WTC11 (cell line): ENCODE measurements around the gene NOS1. TPM values are rescaled to one million over a fixed set of nuclear protein-coding genes. Genes with fewer than 3 reads are reported as not detected.

Source experiments
- ATAC-seq: fragments of 200-7000 bp; cut with Tn5 transposase; 2 replicates; pipeline ENCODE4 v1.10.0; 2021; ENCODE audit warnings: mild to moderate bottlenecking, moderate library complexity
- CTCF ChIA-PET: fragments of 300-600 bp; sonication (Branson Sonifier 250); formaldehyde crosslinking; loops from one replicate; lab custom pipeline; 2021; ENCODE audit warnings: antibody characterized with exemption; lab: Charles Lee
- POLR2A ChIA-PET: fragments of 350-600 bp; sonication (Branson Sonifier 250); formaldehyde crosslinking; loops from one replicate; lab custom pipeline; 2021; ENCODE audit warnings: antibody characterized with exemption; lab: Charles Lee
- DNase-seq: peaks from one replicate; pipeline ENCODE4 v3.0.0; 2021; ENCODE audit warnings: low spot score
- H3K27ac Mint-ChIP-seq: 2 replicates; pipeline ENCODE4 v1.8.0; 2021; ENCODE audit warnings: mixed read lengths
- H3K27me3 Mint-ChIP-seq: 2 replicates; pipeline ENCODE4 v1.8.0; 2021; ENCODE audit warnings: low read depth, mild to moderate bottlenecking, moderate library complexity, mixed read lengths
- H3K36me3 Mint-ChIP-seq: 2 replicates; pipeline ENCODE4 v1.8.0; 2021; ENCODE audit warnings: mixed read lengths
- H3K4me1 Mint-ChIP-seq: 2 replicates; pipeline ENCODE4 v1.8.0; 2022; ENCODE audit warnings: mixed read lengths
- H3K4me3 Mint-ChIP-seq: 2 replicates; pipeline ENCODE4 v1.8.0; 2021; ENCODE audit warnings: mild to moderate bottlenecking, moderate library complexity, mixed read lengths
- H3K9me3 Mint-ChIP-seq: 2 replicates; pipeline ENCODE4 v1.8.0; 2021; ENCODE audit warnings: mixed read lengths
- ATF1 ChIP-seq: sonication (generic); formaldehyde crosslinking; IDR thresholded peaks from 2 replicates; pipeline ENCODE4 v1.8.1; 2023; ENCODE audit warnings: mild to moderate bottlenecking, moderate library complexity, missing genetic modification reagents
- CREB1 ChIP-seq: sonication (generic); formaldehyde crosslinking; IDR thresholded peaks from 2 replicates; pipeline ENCODE4 v1.8.0; 2023; ENCODE audit warnings: mild to moderate bottlenecking, missing genetic modification reagents
- CREM ChIP-seq: sonication (generic); formaldehyde crosslinking; IDR thresholded peaks from 2 replicates; pipeline ENCODE4 v1.8.1; 2022; ENCODE audit warnings: mild to moderate bottlenecking, missing genetic modification reagents, moderate library complexity
- ELF4 ChIP-seq: sonication (generic); formaldehyde crosslinking; IDR thresholded peaks from 2 replicates; pipeline ENCODE4 v1.8.1; 2022; ENCODE audit warnings: low read depth, mild to moderate bottlenecking, moderate library complexity, missing genetic modification reagents
- ETV6 ChIP-seq: sonication (generic); formaldehyde crosslinking; IDR thresholded peaks from 2 replicates; pipeline ENCODE4 v1.8.1; 2022; ENCODE audit warnings: mild to moderate bottlenecking, missing genetic modification reagents
- FOXJ3 ChIP-seq: sonication (generic); formaldehyde crosslinking; IDR thresholded peaks from 2 replicates; pipeline ENCODE4 v1.9.0; 2021; ENCODE audit warnings: missing genetic modification reagents, mild to moderate bottlenecking, borderline replicate concordance
- FOXK1 ChIP-seq: sonication (generic); formaldehyde crosslinking; IDR thresholded peaks from 2 replicates; pipeline ENCODE4 v1.8.0; 2022; ENCODE audit warnings: mild to moderate bottlenecking, moderate library complexity, missing genetic modification reagents
- IRF2 ChIP-seq: sonication (generic); formaldehyde crosslinking; IDR thresholded peaks from 2 replicates; pipeline ENCODE4 v1.8.0; 2022; ENCODE audit warnings: low read depth, missing genetic modification reagents, borderline replicate concordance
- MXD4 ChIP-seq: fragments of 250-450 bp; sonication (Bioruptor Pico); IDR thresholded peaks from 2 replicates; pipeline ENCODE4 v1.8.0; 2021; ENCODE audit warnings: mild to moderate bottlenecking, moderate library complexity, borderline replicate concordance
- NR1H2 ChIP-seq: sonication (generic); formaldehyde crosslinking; IDR thresholded peaks from 2 replicates; pipeline ENCODE4 v1.9.0; 2021; ENCODE audit warnings: mild to moderate bottlenecking, moderate library complexity, missing genetic modification reagents
- SMAD4 ChIP-seq: sonication (generic); formaldehyde crosslinking; IDR thresholded peaks from 2 replicates; pipeline ENCODE4 v1.8.0; 2022; ENCODE audit warnings: mild to moderate bottlenecking, missing genetic modification reagents
- SP1 ChIP-seq: sonication (generic); formaldehyde crosslinking; conservative IDR thresholded peaks from 2 replicates; pipeline ENCODE4 v1.8.1; 2022; ENCODE audit warnings: missing genetic modification reagents
- ZNF121 ChIP-seq: sonication (generic); formaldehyde crosslinking; IDR thresholded peaks from 2 replicates; pipeline ENCODE4 v1.8.0; 2023; ENCODE audit warnings: missing genetic modification reagents
- ZNF138 ChIP-seq: sonication (generic); formaldehyde crosslinking; conservative IDR thresholded peaks from 2 replicates; pipeline ENCODE4 v1.8.1; 2022; ENCODE audit warnings: mild to moderate bottlenecking, moderate library complexity, missing genetic modification reagents
- total RNA-seq: library from RNA; stranded (reverse); gene quantifications from 3 replicates; pipeline ENCODE4 v1.2.3, GENCODE V29; 2021
- TF ChIP-seq, protein P1 (sequence below): sonication (generic); formaldehyde crosslinking; IDR thresholded peaks from 2 replicates; pipeline ENCODE4 v1.8.1; 2023; ENCODE audit warnings: mild to moderate bottlenecking, moderate library complexity, missing genetic modification reagents
- TF ChIP-seq, protein P2 (sequence below): sonication (generic); formaldehyde crosslinking; IDR thresholded peaks from 2 replicates; pipeline ENCODE4 v1.8.0; 2023; ENCODE audit warnings: missing genetic modification reagents
- TF ChIP-seq, protein P3 (sequence below): sonication (generic); formaldehyde crosslinking; conservative IDR thresholded peaks from 2 replicates; pipeline ENCODE4 v1.8.1; 2023; ENCODE audit warnings: mild to moderate bottlenecking, low read depth, missing genetic modification reagents, moderate library complexity
- TF ChIP-seq, protein P4 (sequence below): fragments of 250-450 bp; sonication (Bioruptor Pico); conservative IDR thresholded peaks from 2 replicates; pipeline ENCODE4 v1.9.0; 2021; ENCODE audit warnings: mild to moderate bottlenecking
- TF ChIP-seq, protein P5 (sequence below): fragments of 200-600 bp; IDR thresholded peaks from 2 replicates; pipeline ENCODE4 v1.8.0; 2022; ENCODE audit warnings: antibody characterized with exemption

NOS1 gene
- total RNA-seq, 1 experiment from 2014 or later, result 4.5 TPM

DNA sequence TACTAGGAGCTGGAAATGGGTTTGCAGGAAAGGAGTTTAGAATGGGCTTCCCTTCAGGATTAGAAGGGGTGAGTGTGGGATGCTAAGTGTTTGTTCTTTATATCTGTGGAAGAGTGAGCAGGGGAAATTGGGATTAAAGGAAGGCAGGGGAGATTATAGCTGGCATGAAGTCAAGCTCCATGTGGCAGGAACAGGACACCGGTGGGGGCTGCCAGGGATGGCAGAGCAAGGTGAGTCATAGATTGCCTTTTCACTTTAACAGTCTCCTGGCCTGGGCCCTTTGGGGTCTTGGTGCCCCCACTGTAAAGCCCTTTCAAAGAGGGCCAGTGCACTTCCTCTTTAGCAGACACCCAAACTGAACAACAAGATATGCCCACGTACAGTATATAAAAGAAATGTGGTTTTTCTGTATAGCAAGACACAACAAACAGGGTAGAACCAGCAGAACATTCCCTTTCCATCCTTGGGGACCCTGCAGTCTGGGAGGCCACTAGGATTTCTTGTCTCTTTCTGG, 148.1 kb downstream of the NOS1 start:
- H3K27me3 Mint-ChIP-seq, result no peaks in the 10 kb centered on the region; the same call in 1 of the 2 replicates
- no peak overlapping the region for H3K27ac Mint-ChIP-seq
- no peaks in the 10 kb centered on the region for H3K9me3 Mint-ChIP-seq
- POLR2A ChIA-PET, result no interaction called here
- CTCF ChIA-PET, result interaction anchor here (0.6 to 3.1 kb wide), 17 partner anchors 14 to 644 kb away, joined by 3 to 22 read pairs (median 6); partner anchors contain the start of gene NOS1
- DNase-seq (no peak), ATAC-seq (no peak)
- no peak overlapping the region for H3K4me3 Mint-ChIP-seq
- no peaks in the 10 kb centered on the region for H3K36me3 Mint-ChIP-seq
- TF ChIP-seq FOXK1 (CRISPR knock-in tag) (no peak), ZNF121 (CRISPR knock-in tag) (no peak), SMAD4 (no peak), ETV6 (CRISPR knock-in tag) (no peak), CREM (CRISPR knock-in tag) (no peak), ELF4 (no peak), CREB1 (CRISPR knock-in tag) (no peak), FOXJ3 (CRISPR knock-in tag) (no peak), ATF1 (CRISPR knock-in tag) (no peak), IRF2 (no peak), NR1H2 (CRISPR knock-in tag) (no peak), ZNF138 (CRISPR knock-in tag) (no peak), SP1 (CRISPR knock-in tag) (no peak)
- TF ChIP-seq, protein P1, sequence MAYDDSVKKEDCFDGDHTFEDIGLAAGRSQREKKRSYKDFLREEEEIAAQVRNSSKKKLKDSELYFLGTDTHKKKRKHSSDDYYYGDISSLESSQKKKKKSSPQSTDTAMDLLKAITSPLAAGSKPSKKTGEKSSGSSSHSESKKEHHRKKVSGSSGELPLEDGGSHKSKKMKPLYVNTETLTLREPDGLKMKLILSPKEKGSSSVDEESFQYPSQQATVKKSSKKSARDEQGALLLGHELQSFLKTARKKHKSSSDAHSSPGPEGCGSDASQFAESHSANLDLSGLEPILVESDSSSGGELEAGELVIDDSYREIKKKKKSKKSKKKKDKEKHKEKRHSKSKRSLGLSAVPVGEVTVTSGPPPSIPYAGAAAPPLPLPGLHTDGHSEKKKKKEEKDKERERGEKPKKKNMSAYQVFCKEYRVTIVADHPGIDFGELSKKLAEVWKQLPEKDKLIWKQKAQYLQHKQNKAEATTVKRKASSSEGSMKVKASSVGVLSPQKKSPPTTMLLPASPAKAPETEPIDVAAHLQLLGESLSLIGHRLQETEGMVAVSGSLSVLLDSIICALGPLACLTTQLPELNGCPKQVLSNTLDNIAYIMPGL, result no peak
- TF ChIP-seq, protein P2, sequence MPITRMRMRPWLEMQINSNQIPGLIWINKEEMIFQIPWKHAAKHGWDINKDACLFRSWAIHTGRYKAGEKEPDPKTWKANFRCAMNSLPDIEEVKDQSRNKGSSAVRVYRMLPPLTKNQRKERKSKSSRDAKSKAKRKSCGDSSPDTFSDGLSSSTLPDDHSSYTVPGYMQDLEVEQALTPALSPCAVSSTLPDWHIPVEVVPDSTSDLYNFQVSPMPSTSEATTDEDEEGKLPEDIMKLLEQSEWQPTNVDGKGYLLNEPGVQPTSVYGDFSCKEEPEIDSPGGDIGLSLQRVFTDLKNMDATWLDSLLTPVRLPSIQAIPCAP (CRISPR knock-in tag), result no peak
- TF ChIP-seq, protein P3, sequence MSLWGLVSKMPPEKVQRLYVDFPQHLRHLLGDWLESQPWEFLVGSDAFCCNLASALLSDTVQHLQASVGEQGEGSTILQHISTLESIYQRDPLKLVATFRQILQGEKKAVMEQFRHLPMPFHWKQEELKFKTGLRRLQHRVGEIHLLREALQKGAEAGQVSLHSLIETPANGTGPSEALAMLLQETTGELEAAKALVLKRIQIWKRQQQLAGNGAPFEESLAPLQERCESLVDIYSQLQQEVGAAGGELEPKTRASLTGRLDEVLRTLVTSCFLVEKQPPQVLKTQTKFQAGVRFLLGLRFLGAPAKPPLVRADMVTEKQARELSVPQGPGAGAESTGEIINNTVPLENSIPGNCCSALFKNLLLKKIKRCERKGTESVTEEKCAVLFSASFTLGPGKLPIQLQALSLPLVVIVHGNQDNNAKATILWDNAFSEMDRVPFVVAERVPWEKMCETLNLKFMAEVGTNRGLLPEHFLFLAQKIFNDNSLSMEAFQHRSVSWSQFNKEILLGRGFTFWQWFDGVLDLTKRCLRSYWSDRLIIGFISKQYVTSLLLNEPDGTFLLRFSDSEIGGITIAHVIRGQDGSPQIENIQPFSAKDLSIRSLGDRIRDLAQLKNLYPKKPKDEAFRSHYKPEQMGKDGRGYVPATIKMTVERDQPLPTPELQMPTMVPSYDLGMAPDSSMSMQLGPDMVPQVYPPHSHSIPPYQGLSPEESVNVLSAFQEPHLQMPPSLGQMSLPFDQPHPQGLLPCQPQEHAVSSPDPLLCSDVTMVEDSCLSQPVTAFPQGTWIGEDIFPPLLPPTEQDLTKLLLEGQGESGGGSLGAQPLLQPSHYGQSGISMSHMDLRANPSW (CRISPR knock-in tag), result no peak
- TF ChIP-seq, protein P4, sequence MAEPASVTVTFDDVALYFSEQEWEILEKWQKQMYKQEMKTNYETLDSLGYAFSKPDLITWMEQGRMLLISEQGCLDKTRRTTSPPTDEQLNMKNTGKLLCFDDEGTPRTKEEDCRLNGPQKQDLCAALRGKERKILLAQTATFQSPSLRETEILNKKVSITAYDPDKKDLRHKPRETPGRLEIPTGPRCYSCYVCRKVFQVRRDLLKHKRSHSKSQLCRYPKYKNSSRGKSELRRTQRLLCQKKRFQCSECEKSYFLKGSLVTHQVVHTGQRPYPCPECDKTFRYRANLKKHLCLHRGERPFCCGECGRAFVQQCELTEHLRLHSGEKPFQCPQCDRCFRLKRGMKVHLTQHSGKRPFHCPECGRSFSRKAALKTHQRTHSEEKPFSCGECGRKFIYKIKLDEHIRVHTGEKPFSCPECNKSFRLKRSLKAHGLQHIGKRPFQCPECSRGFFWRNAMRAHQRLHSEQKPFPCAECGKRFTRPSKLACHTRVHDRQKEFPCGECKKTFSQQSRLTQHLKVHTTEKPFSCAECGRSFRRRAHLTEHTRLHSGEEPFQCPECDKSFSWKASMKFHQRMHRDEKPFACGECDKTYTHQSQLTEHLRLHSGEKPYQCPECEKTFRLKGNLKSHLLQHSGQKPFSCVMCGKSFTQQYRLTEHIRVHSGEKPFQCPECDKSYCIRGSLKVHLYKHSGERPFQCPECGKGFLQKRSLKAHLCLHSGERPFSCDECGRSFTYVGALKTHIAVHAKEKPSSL (CRISPR knock-in tag), result no peak
- H3K4me1 Mint-ChIP-seq, result peaks cover 7% of the 10 kb centered on the region

DNA sequence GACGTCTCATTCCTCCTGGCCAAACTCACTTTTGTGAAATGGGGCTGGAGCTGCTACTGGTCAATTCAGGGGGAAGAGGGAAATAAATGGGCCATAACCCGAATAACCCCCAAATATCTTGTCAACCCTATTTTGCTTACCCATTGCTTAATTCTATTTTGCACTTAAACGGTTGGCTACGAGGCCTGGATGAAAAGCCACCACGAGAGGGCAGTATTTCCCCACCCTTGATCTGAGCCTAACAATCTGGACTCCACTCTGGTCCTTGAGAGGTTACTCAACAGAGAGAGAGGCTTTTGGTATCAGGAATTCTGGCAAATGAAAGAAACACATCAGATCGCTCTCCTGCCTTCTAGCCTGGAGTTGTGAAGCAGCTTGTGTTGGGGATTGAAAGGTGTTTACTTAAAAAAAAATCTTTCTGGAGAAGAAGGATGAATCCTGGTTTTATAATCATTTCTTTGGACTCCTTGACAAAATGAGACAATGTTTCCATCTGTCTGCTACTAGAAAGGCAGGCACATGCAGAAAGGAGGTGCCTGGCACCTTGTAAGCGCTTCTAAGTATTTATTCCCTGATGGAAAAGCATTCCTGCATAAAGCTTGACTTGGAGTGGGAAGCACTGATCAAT, 148.7 kb downstream of the NOS1 start:
- DNase-seq, result peak; percentile 80
- TF ChIP-seq, protein P5, sequence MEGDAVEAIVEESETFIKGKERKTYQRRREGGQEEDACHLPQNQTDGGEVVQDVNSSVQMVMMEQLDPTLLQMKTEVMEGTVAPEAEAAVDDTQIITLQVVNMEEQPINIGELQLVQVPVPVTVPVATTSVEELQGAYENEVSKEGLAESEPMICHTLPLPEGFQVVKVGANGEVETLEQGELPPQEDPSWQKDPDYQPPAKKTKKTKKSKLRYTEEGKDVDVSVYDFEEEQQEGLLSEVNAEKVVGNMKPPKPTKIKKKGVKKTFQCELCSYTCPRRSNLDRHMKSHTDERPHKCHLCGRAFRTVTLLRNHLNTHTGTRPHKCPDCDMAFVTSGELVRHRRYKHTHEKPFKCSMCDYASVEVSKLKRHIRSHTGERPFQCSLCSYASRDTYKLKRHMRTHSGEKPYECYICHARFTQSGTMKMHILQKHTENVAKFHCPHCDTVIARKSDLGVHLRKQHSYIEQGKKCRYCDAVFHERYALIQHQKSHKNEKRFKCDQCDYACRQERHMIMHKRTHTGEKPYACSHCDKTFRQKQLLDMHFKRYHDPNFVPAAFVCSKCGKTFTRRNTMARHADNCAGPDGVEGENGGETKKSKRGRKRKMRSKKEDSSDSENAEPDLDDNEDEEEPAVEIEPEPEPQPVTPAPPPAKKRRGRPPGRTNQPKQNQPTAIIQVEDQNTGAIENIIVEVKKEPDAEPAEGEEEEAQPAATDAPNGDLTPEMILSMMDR, result peak; percentile 70
- no peak for TF ChIP-seq MXD4 (CRISPR knock-in tag)
- peak; percentile 84 for ATAC-seq
- Mint-ChIP-seq H3K9me3 (no peaks in the 10 kb centered on the region), H3K36me3 (no peaks in the 10 kb centered on the region), H3K4me3 (no peak overlapping the region), H3K4me1 (peaks cover 13% of the 10 kb centered on the region), H3K27ac (0 out of 2 replicates have a peak overlapping the region, but pooled peaks have one; percentile 11), H3K27me3 (no peaks in the 10 kb centered on the region; the same call in 1 of the 2 replicates)
- ChIA-PET CTCF (interaction anchor here (0.6 to 3.1 kb wide), 17 partner anchors 15 to 644 kb away, joined by 3 to 22 read pairs (median 6); partner anchors contain the start of gene NOS1), POLR2A (no interaction called here)
